HCT116 (cell line): ENCODE measurements around the gene ESPNL. TPM values are rescaled to one million over a fixed set of nuclear protein-coding genes. Genes with fewer than 3 reads are reported as not detected.

ENCODE experiments used
- ATAC-seq: fragments of 200-7000 bp; cut with Tn5 transposase; 2 replicates; pipeline ENCODE4 v1.9.1; 2020; ENCODE audit warnings: mild to moderate bottlenecking, moderate library complexity
- BruUV-seq: library from RNA; stranded (reverse); fragments of 400-500 nt; replicated peaks from 2 replicates; lab custom pipeline; 2021; lab: Mats Ljungman, UMichigan
- CTCF ChIA-PET: fragments of 300-600 bp; sonication (Branson Sonifier 250); formaldehyde crosslinking; loops from one replicate; lab custom pipeline; 2021; ENCODE audit warnings: antibody characterized with exemption; lab: Charles Lee
- POLR2A ChIA-PET: fragments of 300-600, 350-600 bp; sonication (Branson Sonifier 250); formaldehyde crosslinking; loops from one replicate; lab custom pipeline; 2021; ENCODE audit warnings: antibody characterized with exemption; lab: Charles Lee
- RAD21 ChIA-PET, 2 experiments: fragments of 300-600 bp; sonication (Branson Sonifier 250); formaldehyde crosslinking; loops; one replicate each; lab custom pipeline; 2023; ENCODE audit warnings: low total read pairs in 2 of 2; ENCODE audit not compliant: uncharacterized antibody in 2 of 2, unreplicated experiment in 2 of 2, low non-redundant PET in 1 of 2; lab: Charles Lee
- DNase-seq: peaks from one replicate; pipeline ENCODE4 v3.0.0-alpha.2; 2010; ENCODE audit warnings: low read depth, low spot score
- H2AFZ ChIP-seq: fragments of 200-600 bp; shearing (Covaris generic), sonication (generic); 2 replicates; pipeline ENCODE4 v1.6.1; 2017; ENCODE audit warnings: low read depth, mixed run types, mixed read lengths, antibody characterized with exemption, low read length; ENCODE audit not compliant: poor library complexity, severe bottlenecking
- H3K27ac ChIP-seq: 2 replicates; pipeline ENCODE4 v1.5.1; 2012; ENCODE audit warnings: low read depth, low read length
- H3K27me3 ChIP-seq: fragments of 200-600 bp; sonication (generic); 2 replicates; pipeline ENCODE4 v1.6.1; 2016; ENCODE audit warnings: mixed run types, low read length, mixed read lengths; ENCODE audit not compliant: insufficient read depth
- H3K36me3 ChIP-seq, 2 experiments: fragments of 200-500 bp in 1 of 2; fragments of 200-600 bp in 1 of 2; sonication (Bioruptor generic) in 1 of 2; sonication (generic) in 1 of 2; 2 replicates each; pipeline versions ENCODE4 v1.5.1 to v1.6.1; 2014 to 2016; ENCODE audit warnings: low read length in 2 of 2, inconsistent platforms in 1 of 2, mixed read lengths in 1 of 2, mixed run types in 1 of 2; ENCODE audit not compliant: insufficient read depth in 2 of 2, control insufficient read depth in 1 of 2
- H3K4me1 ChIP-seq, 2 experiments: fragments of 200-600 bp in 1 of 2; sonication (generic) in 1 of 2; 2 replicates each; pipeline versions ENCODE4 v1.5.1 to v1.6.1; 2012 to 2017; ENCODE audit warnings: low read length in 2 of 2, inconsistent platforms in 1 of 2, mild to moderate bottlenecking in 1 of 2, mixed read lengths in 1 of 2, mixed run types in 1 of 2, moderate library complexity in 1 of 2; ENCODE audit not compliant: insufficient read depth in 2 of 2, control insufficient read depth in 1 of 2
- H3K4me2 ChIP-seq: fragments of 200-600 bp; sonication (generic); 2 replicates; pipeline ENCODE4 v1.6.1; 2017; ENCODE audit warnings: mixed run types, low read length, mixed read lengths
- H3K4me3 ChIP-seq, 2 experiments: fragments of 200-600 bp in 1 of 2; sonication (generic) in 1 of 2; replicated peaks in 1 of 2; 2 replicates each; pipeline ENCODE4 v1.5.1; 2011 to 2016; ENCODE audit warnings: low read length in 2 of 2, control low read depth in 1 of 2, low read depth in 1 of 2, mild to moderate bottlenecking in 1 of 2, mixed read lengths in 1 of 2, mixed run types in 1 of 2
- H3K79me2 ChIP-seq: fragments of 200-600 bp; sonication (generic); 2 replicates; pipeline ENCODE4 v1.6.1; 2017; ENCODE audit warnings: mild to moderate bottlenecking, mixed run types, low read length, moderate library complexity, mixed read lengths; ENCODE audit not compliant: insufficient read depth
- H3K9ac ChIP-seq: fragments of 200-600 bp; sonication (generic); 2 replicates; pipeline ENCODE4 v1.6.1; 2016; ENCODE audit warnings: low read length, mixed read lengths
- H3K9me2 ChIP-seq: fragments of 200-600 bp; sonication (generic), shearing (Covaris generic); 2 replicates; pipeline ENCODE4 v1.6.1; 2017; ENCODE audit warnings: mixed run types, mild to moderate bottlenecking, moderate library complexity; ENCODE audit not compliant: insufficient read depth
- H3K9me3 ChIP-seq, 2 experiments: fragments of 200-500 bp in 1 of 2; fragments of 200-600 bp in 1 of 2; sonication (Bioruptor generic) in 1 of 2; sonication (generic) in 1 of 2; 2 replicates each; pipeline ENCODE4 v1.6.1; 2014 to 2017; ENCODE audit warnings: low read length in 2 of 2, mixed read lengths in 2 of 2, inconsistent platforms in 1 of 2, low read depth in 1 of 2, mild to moderate bottlenecking in 1 of 2, mixed run types in 1 of 2, moderate library complexity in 1 of 2; ENCODE audit not compliant: control insufficient read depth in 1 of 2, insufficient read depth in 1 of 2
- H4K20me1 ChIP-seq: fragments of 200-600 bp; sonication (generic), shearing (Covaris generic); 2 replicates; pipeline ENCODE4 v1.6.1; 2017; ENCODE audit warnings: mixed run types, mild to moderate bottlenecking, moderate library complexity; ENCODE audit not compliant: insufficient read depth
- CEBPB ChIP-seq: IDR thresholded peaks from 2 replicates; pipeline ENCODE4 v1.6.1; 2012; ENCODE audit warnings: low read depth
- EGR1 ChIP-seq: IDR thresholded peaks from 2 replicates; pipeline ENCODE4 v1.6.1; 2012; ENCODE audit warnings: low read depth
- FOSL1 ChIP-seq: IDR thresholded peaks from 2 replicates; pipeline ENCODE4 v1.6.1; 2012; ENCODE audit warnings: low read depth
- REST ChIP-seq: IDR thresholded peaks from 2 replicates; pipeline ENCODE4 v1.6.1; 2012; ENCODE audit warnings: low read depth
- SRF ChIP-seq: IDR thresholded peaks from 2 replicates; pipeline ENCODE4 v1.6.1; 2012; ENCODE audit warnings: low read depth
- ZBTB33 ChIP-seq: IDR thresholded peaks from 2 replicates; pipeline ENCODE4 v1.6.1; 2011; ENCODE audit warnings: mild to moderate bottlenecking, low read length, moderate library complexity; ENCODE audit not compliant: insufficient replicate concordance; ENCODE audit errors: extremely low read depth
- intact Hi-C: fragments of 100-400 bp; cut with micrococcal nuclease; formaldehyde crosslinking; loops from 2 replicates; pipeline ENCODE4 v1.10.0; 2022
- total RNA-seq: library from RNA; stranded (reverse); gene quantifications from one replicate; pipeline ENCODE4 v1.2.1, GENCODE V29; 2021; ENCODE audit not compliant: unreplicated experiment

Gene ESPNL
- total RNA-seq, 1 experiment from 2014 or later: 0.22 TPM

GRCh38 chr2:238171575-238172187, 71.5 kb downstream of the ESPNL start:
- RAD21 ChIA-PET: no interaction called here
- TF ChIP-seq FOSL1: no peak
- TF ChIP-seq ZBTB33: no peak
- no peak for TF ChIP-seq SRF
- no peak for TF ChIP-seq EGR1
- TF ChIP-seq, all 23 proteins: peak for 0
- Histone ChIP-seq H3K27ac (no peak overlapping the region), H2AFZ (no peak overlapping the region), H3K36me3 (peaks cover 7 to 36% of the 10 kb centered on the region in 2 experiments; a peak in 3 of 4 replicates), H3K27me3 (no peaks in the 10 kb centered on the region), H3K4me1 (0 out of 4 replicates have a peak, but pooled peaks cover 0 to 2% of the 10 kb centered on the region in 2 experiments), H3K4me2 (no peak overlapping the region), H3K9me3 (no peaks in the 10 kb centered on the region), H3K79me2 (no peaks in the 10 kb centered on the region), H3K4me3 (no peak overlapping the region), H3K9me2 (no peaks in the 10 kb centered on the region), H4K20me1 (0 out of 2 replicates have a peak, but pooled peaks cover 9% of the 10 kb centered on the region), H3K9ac (no peak overlapping the region)
- no TSS peak for BruUV-seq
- DNase-seq (no peak), ATAC-seq (no peak)
- CTCF ChIA-PET: no interaction called here
- intact Hi-C loops: no loop called here
- POLR2A ChIA-PET: no interaction called here

GRCh38 chr2:238172439-238172838, 72.3 kb downstream of the ESPNL start:
- intact Hi-C loops: no loop called here
- peaks cover 7 to 38% of the 10 kb centered on the region in 2 experiments; a peak in 3 of 4 replicates for H3K36me3 ChIP-seq
- no peak for DNase-seq
- H2AFZ ChIP-seq: no peak overlapping the region
- no peak for TF ChIP-seq CEBPB
- TF ChIP-seq REST: no peak
- TF ChIP-seq, all 23 proteins: peak for 0
- no peak overlapping the region for H3K4me2 ChIP-seq
- BruUV-seq: no TSS peak
- RAD21 ChIA-PET: no interaction called here
- H3K9me3 ChIP-seq: no peaks in the 10 kb centered on the region
- H3K9me2 ChIP-seq: no peaks in the 10 kb centered on the region
- no peaks in the 10 kb centered on the region for H3K27me3 ChIP-seq
- ATAC-seq: no peak
- CTCF ChIA-PET: no interaction called here
- POLR2A ChIA-PET: no interaction called here
- H3K79me2 ChIP-seq: no peaks in the 10 kb centered on the region
- no peak overlapping the region for H3K4me3 ChIP-seq
- 0 out of 4 replicates have a peak, but pooled peaks cover 0 to 2% of the 10 kb centered on the region in 2 experiments for H3K4me1 ChIP-seq
- no peak overlapping the region for H3K27ac ChIP-seq
- H3K9ac ChIP-seq: no peak overlapping the region
- H4K20me1 ChIP-seq: 0 out of 2 replicates have a peak, but pooled peaks cover 9% of the 10 kb centered on the region
